Caco-2 (cell line): ENCODE results near the gene ABCA8. TPM values are rescaled to one million over a fixed set of nuclear protein-coding genes. Genes with fewer than 3 reads are reported as not detected.

Experiments used
- BruUV-seq: library from RNA; stranded (reverse); fragments of 400-500 nt; replicated peaks from 2 replicates; lab custom pipeline; 2021; lab: Mats Ljungman, UMichigan
- CTCF ChIA-PET: fragments of 300-600 bp; sonication (Branson Sonifier 250); formaldehyde crosslinking; loops from one replicate; lab custom pipeline; 2022; ENCODE audit warnings: antibody characterized with exemption; lab: Charles Lee
- POLR2A ChIA-PET: fragments of 300-600 bp; sonication (Branson Sonifier 250); formaldehyde crosslinking; loops from one replicate; lab custom pipeline; 2022; ENCODE audit warnings: antibody characterized with exemption; lab: Charles Lee
- DNase-seq, 2 experiments: peaks; one replicate each; pipeline versions ENCODE4 v3.0.0 to v3.0.0-alpha.2; 2020 to 2022
- H3K27me3 ChIP-seq: replicated peaks from 2 replicates; pipeline ENCODE4 v1.6.0; 2011; ENCODE audit warnings: low read length; ENCODE audit not compliant: control insufficient read depth, insufficient read depth
- H3K36me3 ChIP-seq: 2 replicates; pipeline ENCODE4 v1.5.1; 2011; ENCODE audit warnings: low read length; ENCODE audit not compliant: control insufficient read depth, insufficient read depth
- H3K4me1 ChIP-seq: fragments of 250-450 bp; sonication (Bioruptor Pico); 2 replicates; pipeline ENCODE4 v1.5.1; 2020; ENCODE audit warnings: mild to moderate bottlenecking
- H3K4me3 ChIP-seq: 2 replicates; pipeline ENCODE4 v1.5.1; 2011; ENCODE audit warnings: low read depth, mild to moderate bottlenecking, control low read depth, low read length
- H3K9me3 ChIP-seq: fragments of 250-450 bp; sonication (Bioruptor Pico); 2 replicates; pipeline ENCODE4 v1.5.1; 2020; ENCODE audit warnings: mild to moderate bottlenecking, moderate library complexity
- H3K27ac Mint-ChIP-seq: one replicate; pipeline ENCODE4 v1.8.0; 2022; ENCODE audit warnings: mixed read lengths; ENCODE audit not compliant: unreplicated experiment
- H3K27me3 Mint-ChIP-seq: one replicate; pipeline ENCODE4 v1.8.0; 2022; ENCODE audit warnings: mixed read lengths; ENCODE audit not compliant: insufficient read depth, unreplicated experiment
- H3K36me3 Mint-ChIP-seq: one replicate; pipeline ENCODE4 v1.8.0; 2022; ENCODE audit warnings: mild to moderate bottlenecking, mixed read lengths; ENCODE audit not compliant: insufficient read depth, unreplicated experiment
- H3K4me1 Mint-ChIP-seq: one replicate; pipeline ENCODE4 v1.8.0; 2022; ENCODE audit warnings: low read depth, mixed read lengths; ENCODE audit not compliant: unreplicated experiment
- H3K4me3 Mint-ChIP-seq: one replicate; pipeline ENCODE4 v1.8.0; 2022; ENCODE audit warnings: mild to moderate bottlenecking, moderate library complexity, mixed read lengths; ENCODE audit not compliant: unreplicated experiment
- H3K9me3 Mint-ChIP-seq: one replicate; pipeline ENCODE4 v1.8.0; 2022; ENCODE audit warnings: mixed read lengths; ENCODE audit not compliant: unreplicated experiment
- CTCF ChIP-seq, 2 experiments: fragments of 200-600 bp in 1 of 2; IDR thresholded peaks; 1 replicate in 1 of 2; 2 replicates in 1 of 2; pipeline versions ENCODE4 v1.5.1 to v1.8.0; 2011 to 2022; ENCODE audit warnings: antibody characterized with exemption in 1 of 2, control low read depth in 1 of 2, inconsistent platforms in 1 of 2, low read depth in 1 of 2, low read length in 1 of 2, mild to moderate bottlenecking in 1 of 2, moderate library complexity in 1 of 2; ENCODE audit not compliant: insufficient read depth in 1 of 2, severe bottlenecking in 1 of 2, unreplicated experiment in 1 of 2
- intact Hi-C: fragments of 100-400 bp; cut with micrococcal nuclease; formaldehyde crosslinking; loops from one replicate; pipeline ENCODE4 v1.10.0; 2022; ENCODE audit not compliant: unreplicated experiment
- total RNA-seq: library from RNA; stranded (reverse); gene quantifications from 2 replicates; pipeline ENCODE4 v1.2.3, GENCODE V29; 2022

ABCA8 gene
- total RNA-seq, 1 experiment from 2014 or later, result 0.91 TPM

- H3K36me3 ChIP-seq, result no peaks in the 10 kb centered on the region
- no TSS peak for BruUV-seq
- no peak overlapping the region for H3K4me3 ChIP-seq
- CTCF ChIA-PET, result no interaction called here
- intact Hi-C loops, result no loop called here
- Mint-ChIP-seq H3K36me3 (no peaks in the 10 kb centered on the region), H3K4me3 (no peak overlapping the region), H3K9me3 (peaks cover 8% of the 10 kb centered on the region), H3K4me1 (no peaks in the 10 kb centered on the region), H3K27me3 (no peaks in the 10 kb centered on the region), H3K27ac (no peak overlapping the region)
- POLR2A ChIA-PET, result no interaction called here
- no peak for DNase-seq
- no peaks in the 10 kb centered on the region for H3K9me3 ChIP-seq
- H3K27me3 ChIP-seq, result no peaks in the 10 kb centered on the region
- no peaks in the 10 kb centered on the region for H3K4me1 ChIP-seq
- no peak for TF ChIP-seq CTCF (IDR thresholded peaks at IDR 0.05; ENCODE audit: insufficient read depth in 1 of 2, low read depth in 1 of 2, low read length in 1 of 2, severe bottlenecking in 1 of 2, unreplicated experiment in 1 of 2)
Observed at GRCh38 chr17:68835071-68835470, 120.1 kb downstream of the ABCA8 start.

- BruUV-seq, result no TSS peak
- no peaks in the 10 kb centered on the region for H3K36me3 ChIP-seq
- no peak overlapping the region for H3K4me3 ChIP-seq
- H3K27me3 ChIP-seq, result no peaks in the 10 kb centered on the region
- CTCF ChIA-PET, result no interaction called here
- H3K9me3 Mint-ChIP-seq, result peaks cover 8% of the 10 kb centered on the region
- no peaks in the 10 kb centered on the region for H3K4me1 Mint-ChIP-seq
- DNase-seq, result no peak
- no peak overlapping the region for H3K4me3 Mint-ChIP-seq
- no peaks in the 10 kb centered on the region for H3K36me3 Mint-ChIP-seq
- H3K27me3 Mint-ChIP-seq, result no peaks in the 10 kb centered on the region
- H3K4me1 ChIP-seq, result no peaks in the 10 kb centered on the region
- POLR2A ChIA-PET, result no interaction called here
- intact Hi-C loops, result no loop called here
- no peak overlapping the region for H3K27ac Mint-ChIP-seq
- H3K9me3 ChIP-seq, result no peaks in the 10 kb centered on the region
- TF ChIP-seq CTCF (IDR thresholded peaks at IDR 0.05; ENCODE audit: insufficient read depth in 1 of 2, low read depth in 1 of 2, low read length in 1 of 2, severe bottlenecking in 1 of 2, unreplicated experiment in 1 of 2), result no peak
Observed at GRCh38 chr17:68834328-68834836, 120.8 kb downstream of the ABCA8 start.

- no peak overlapping the region for H3K4me3 ChIP-seq
- DNase-seq, result no peak
- no peaks in the 10 kb centered on the region for H3K4me1 ChIP-seq
- H3K36me3 ChIP-seq, result no peaks in the 10 kb centered on the region
- intact Hi-C loops, result no loop called here
- Mint-ChIP-seq H3K27me3 (no peaks in the 10 kb centered on the region), H3K27ac (no peak overlapping the region), H3K4me1 (no peaks in the 10 kb centered on the region), H3K4me3 (no peak overlapping the region), H3K9me3 (peaks cover 8% of the 10 kb centered on the region), H3K36me3 (no peaks in the 10 kb centered on the region)
- POLR2A ChIA-PET, result no interaction called here
- H3K27me3 ChIP-seq, result no peaks in the 10 kb centered on the region
- no peaks in the 10 kb centered on the region for H3K9me3 ChIP-seq
- no peak for TF ChIP-seq CTCF (IDR thresholded peaks at IDR 0.05; ENCODE audit: insufficient read depth in 1 of 2, low read depth in 1 of 2, low read length in 1 of 2, severe bottlenecking in 1 of 2, unreplicated experiment in 1 of 2)
- CTCF ChIA-PET, result no interaction called here
- no TSS peak for BruUV-seq
Observed at GRCh38 chr17:68832109-68832802, 122.9 kb downstream of the ABCA8 start.
